SU-DHL-6 (cell line): ENCODE measurements around the gene SH3RF1.

ENCODE experiments used
- H2AFZ ChIP-seq: fragments of 200-600 bp; sonication (generic); 2 replicates; pipeline ENCODE4 v1.6.1; 2014; ENCODE audit warnings: low read depth, mild to moderate bottlenecking, moderate library complexity, mixed read lengths, antibody characterized with exemption, low read length; ENCODE audit not compliant: severe bottlenecking
- H3F3A ChIP-seq: fragments of 200-600 bp; shearing (Covaris generic); 2 replicates; pipeline ENCODE4 v1.6.0; 2016; ENCODE audit warnings: antibody characterized with exemption, mild to moderate bottlenecking; ENCODE audit not compliant: insufficient read depth
- H3K27ac ChIP-seq: fragments of 200-600 bp; sonication (generic); 2 replicates; pipeline ENCODE4 v1.5.1; 2016; ENCODE audit warnings: low read depth, mild to moderate bottlenecking, low read length, moderate library complexity, mixed read lengths
- H3K27me3 ChIP-seq: fragments of 200-600 bp; sonication (generic), shearing (Covaris generic); 2 replicates; pipeline ENCODE4 v1.6.0; 2014; ENCODE audit warnings: mild to moderate bottlenecking, low read length
- H3K36me3 ChIP-seq: fragments of 200-600 bp; sonication (generic); 2 replicates; pipeline ENCODE4 v1.6.1; 2014; ENCODE audit warnings: mild to moderate bottlenecking, low read length, mixed read lengths
- H3K4me2 ChIP-seq: fragments of 300-600, 200-600 bp; shearing (Covaris generic), sonication (generic); 2 replicates; pipeline ENCODE4 v1.6.0; 2014; ENCODE audit warnings: low read length, low read depth, mild to moderate bottlenecking; ENCODE audit not compliant: poor library complexity, severe bottlenecking
- H3K4me3 ChIP-seq: fragments of 200-600 bp; sonication (generic); 2 replicates; pipeline ENCODE4 v1.5.1; 2014; ENCODE audit warnings: antibody characterized with exemption, low read length, mild to moderate bottlenecking, mixed read lengths; ENCODE audit not compliant: insufficient read depth, poor library complexity, severe bottlenecking
- H3K79me2 ChIP-seq: fragments of 200-600 bp; sonication (generic); 2 replicates; pipeline ENCODE4 v1.6.1; 2014; ENCODE audit warnings: mild to moderate bottlenecking, low read length, moderate library complexity; ENCODE audit not compliant: insufficient read depth
- H3K9ac ChIP-seq: fragments of 200-600 bp; sonication (generic); 2 replicates; pipeline ENCODE4 v1.7.0; 2014; ENCODE audit warnings: mild to moderate bottlenecking, low read length
- H3K9me2 ChIP-seq: fragments of 200-600 bp; sonication (generic); replicated peaks from 2 replicates; pipeline ENCODE4 v1.6.1; 2014; ENCODE audit warnings: low read length; ENCODE audit not compliant: insufficient read depth
- H3K9me3 ChIP-seq: fragments of 200-600 bp; sonication (generic); 2 replicates; pipeline ENCODE4 v1.6.1; 2014; ENCODE audit warnings: low read length, mixed read lengths; ENCODE audit not compliant: insufficient read depth
- H4K20me1 ChIP-seq: fragments of 200-600 bp; sonication (generic); 2 replicates; pipeline ENCODE4 v1.6.1; 2014; ENCODE audit warnings: low read depth, mild to moderate bottlenecking, antibody characterized with exemption, low read length, moderate library complexity, mixed read lengths
- EZH2phosphoT487 ChIP-seq: fragments of 200-600 bp; sonication (generic), shearing (Covaris generic); conservative IDR thresholded peaks from 2 replicates; pipeline ENCODE4 v1.6.1; 2018; ENCODE audit warnings: mild to moderate bottlenecking, antibody characterized with exemption, low read length, moderate library complexity, mixed read lengths
- TF ChIP-seq, protein P1 (sequence below): fragments of 200-600 bp; sonication (generic); IDR thresholded peaks from one replicate; pipeline ENCODE4 v1.5.1; 2017; ENCODE audit warnings: antibody characterized with exemption, mild to moderate bottlenecking, low read length, moderate library complexity; ENCODE audit not compliant: insufficient read depth, poor library complexity, severe bottlenecking

SH3RF1 gene

GRCh38 chr4:169050284-169050683, 220.5 kb downstream of the SH3RF1 start:
- Histone ChIP-seq H3K27ac (no peak overlapping the region), H3K4me3 (no peak overlapping the region)

GRCh38 chr4:169048868-169049414, 221.8 kb downstream of the SH3RF1 start:
- no peaks in the 10 kb centered on the region for H4K20me1 ChIP-seq
- H3K36me3 ChIP-seq: no peaks in the 10 kb centered on the region
- no peak overlapping the region for H3K4me2 ChIP-seq
- no peaks in the 10 kb centered on the region for H3K9me2 ChIP-seq
- no peaks in the 10 kb centered on the region for H3F3A ChIP-seq
- no peak overlapping the region for H2AFZ ChIP-seq
- no peak overlapping the region for H3K27ac ChIP-seq
- H3K79me2 ChIP-seq: no peaks in the 10 kb centered on the region
- H3K4me3 ChIP-seq: no peak overlapping the region
- no peak overlapping the region for H3K9ac ChIP-seq
- TF ChIP-seq EZH2phosphoT487: no peak
- TF ChIP-seq, protein P1, sequence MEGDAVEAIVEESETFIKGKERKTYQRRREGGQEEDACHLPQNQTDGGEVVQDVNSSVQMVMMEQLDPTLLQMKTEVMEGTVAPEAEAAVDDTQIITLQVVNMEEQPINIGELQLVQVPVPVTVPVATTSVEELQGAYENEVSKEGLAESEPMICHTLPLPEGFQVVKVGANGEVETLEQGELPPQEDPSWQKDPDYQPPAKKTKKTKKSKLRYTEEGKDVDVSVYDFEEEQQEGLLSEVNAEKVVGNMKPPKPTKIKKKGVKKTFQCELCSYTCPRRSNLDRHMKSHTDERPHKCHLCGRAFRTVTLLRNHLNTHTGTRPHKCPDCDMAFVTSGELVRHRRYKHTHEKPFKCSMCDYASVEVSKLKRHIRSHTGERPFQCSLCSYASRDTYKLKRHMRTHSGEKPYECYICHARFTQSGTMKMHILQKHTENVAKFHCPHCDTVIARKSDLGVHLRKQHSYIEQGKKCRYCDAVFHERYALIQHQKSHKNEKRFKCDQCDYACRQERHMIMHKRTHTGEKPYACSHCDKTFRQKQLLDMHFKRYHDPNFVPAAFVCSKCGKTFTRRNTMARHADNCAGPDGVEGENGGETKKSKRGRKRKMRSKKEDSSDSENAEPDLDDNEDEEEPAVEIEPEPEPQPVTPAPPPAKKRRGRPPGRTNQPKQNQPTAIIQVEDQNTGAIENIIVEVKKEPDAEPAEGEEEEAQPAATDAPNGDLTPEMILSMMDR: no peak
- H3K27me3 ChIP-seq: no peaks in the 10 kb centered on the region
- no peaks in the 10 kb centered on the region for H3K9me3 ChIP-seq

More at GRCh38 chr4:169050284-169050683, 220.5 kb downstream of the SH3RF1 start:
- Histone ChIP-seq H3F3A (no peaks in the 10 kb centered on the region), H3K36me3 (no peaks in the 10 kb centered on the region), H3K9me2 (no peaks in the 10 kb centered on the region), H3K9me3 (no peaks in the 10 kb centered on the region), H3K4me2 (no peak overlapping the region), H3K9ac (no peak overlapping the region), H2AFZ (no peak overlapping the region), H3K79me2 (no peaks in the 10 kb centered on the region), H4K20me1 (no peaks in the 10 kb centered on the region), H3K27me3 (no peaks in the 10 kb centered on the region)
- TF ChIP-seq, protein P1: no peak
- TF ChIP-seq EZH2phosphoT487: no peak

GRCh38 chr4:169047956-169048355, 222.8 kb downstream of the SH3RF1 start:
- Histone ChIP-seq H3K9me2 (no peaks in the 10 kb centered on the region), H4K20me1 (no peaks in the 10 kb centered on the region), H3K9ac (no peak overlapping the region), H3K4me3 (no peak overlapping the region), H3F3A (no peaks in the 10 kb centered on the region), H3K27me3 (no peaks in the 10 kb centered on the region), H3K4me2 (no peak overlapping the region), H3K36me3 (no peaks in the 10 kb centered on the region), H3K27ac (no peak overlapping the region), H3K9me3 (no peaks in the 10 kb centered on the region), H3K79me2 (no peaks in the 10 kb centered on the region), H2AFZ (no peak overlapping the region)
- no peak for TF ChIP-seq EZH2phosphoT487
- TF ChIP-seq, protein P1: no peak
